ENCODE measurements around the gene HDDC3. TPM values are rescaled to one million over a fixed set of nuclear protein-coding genes. Genes with fewer than 3 reads are reported as not detected.

The HDDC3 gene
- total RNA-seq, 3 donors from 2014 or later (not counting 1 experiment from before 2014, with no cell fraction given): 11.2 to 14.5 (median 12.1) TPM

- TF ChIP-seq, protein P1, sequence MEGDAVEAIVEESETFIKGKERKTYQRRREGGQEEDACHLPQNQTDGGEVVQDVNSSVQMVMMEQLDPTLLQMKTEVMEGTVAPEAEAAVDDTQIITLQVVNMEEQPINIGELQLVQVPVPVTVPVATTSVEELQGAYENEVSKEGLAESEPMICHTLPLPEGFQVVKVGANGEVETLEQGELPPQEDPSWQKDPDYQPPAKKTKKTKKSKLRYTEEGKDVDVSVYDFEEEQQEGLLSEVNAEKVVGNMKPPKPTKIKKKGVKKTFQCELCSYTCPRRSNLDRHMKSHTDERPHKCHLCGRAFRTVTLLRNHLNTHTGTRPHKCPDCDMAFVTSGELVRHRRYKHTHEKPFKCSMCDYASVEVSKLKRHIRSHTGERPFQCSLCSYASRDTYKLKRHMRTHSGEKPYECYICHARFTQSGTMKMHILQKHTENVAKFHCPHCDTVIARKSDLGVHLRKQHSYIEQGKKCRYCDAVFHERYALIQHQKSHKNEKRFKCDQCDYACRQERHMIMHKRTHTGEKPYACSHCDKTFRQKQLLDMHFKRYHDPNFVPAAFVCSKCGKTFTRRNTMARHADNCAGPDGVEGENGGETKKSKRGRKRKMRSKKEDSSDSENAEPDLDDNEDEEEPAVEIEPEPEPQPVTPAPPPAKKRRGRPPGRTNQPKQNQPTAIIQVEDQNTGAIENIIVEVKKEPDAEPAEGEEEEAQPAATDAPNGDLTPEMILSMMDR (IDR thresholded peaks at IDR 0.05): no peak
- Mint-ChIP-seq H3K27me3 (ENCODE audit: low read depth in 2 of 2) (no peaks in the 10 kb centered on the region), H3K9me3 (no peaks in the 10 kb centered on the region), H3K27ac (no peak overlapping the region), H3K36me3 (no peaks in the 10 kb centered on the region), H3K4me1 (no peaks in the 10 kb centered on the region), H3K4me3 (no peak overlapping the region)
- Histone ChIP-seq H3K36me3 (ENCODE audit: control insufficient read depth, insufficient read depth, low read length) (peaks cover 10% of the 10 kb centered on the region), H3K27me3 (ENCODE audit: control insufficient read depth, insufficient read depth, low read length) (no peaks in the 10 kb centered on the region), H3K4me1 (ENCODE audit: control insufficient read depth, insufficient read depth, low read length) (peaks cover 11% of the 10 kb centered on the region), H3K4me3 (ENCODE audit: low read length) (no peak overlapping the region), H3K9me3 (ENCODE audit: control insufficient read depth, insufficient read depth, low read length) (no peaks in the 10 kb centered on the region), H3K27ac (ENCODE audit: low read length) (no peak overlapping the region)
- intact Hi-C loops (cut with micrococcal nuclease): no loop called here
- 96% methylated on average over 20 of the region's 20 CpGs for WGBS (ENCODE audit: insufficient coverage)
- ATAC-seq (no peak), DNase-seq (no peak)
These were observed 28.1 kb upstream of the HDDC3 start for GRCh38 chr15:90960298-90961091.

DNA sequence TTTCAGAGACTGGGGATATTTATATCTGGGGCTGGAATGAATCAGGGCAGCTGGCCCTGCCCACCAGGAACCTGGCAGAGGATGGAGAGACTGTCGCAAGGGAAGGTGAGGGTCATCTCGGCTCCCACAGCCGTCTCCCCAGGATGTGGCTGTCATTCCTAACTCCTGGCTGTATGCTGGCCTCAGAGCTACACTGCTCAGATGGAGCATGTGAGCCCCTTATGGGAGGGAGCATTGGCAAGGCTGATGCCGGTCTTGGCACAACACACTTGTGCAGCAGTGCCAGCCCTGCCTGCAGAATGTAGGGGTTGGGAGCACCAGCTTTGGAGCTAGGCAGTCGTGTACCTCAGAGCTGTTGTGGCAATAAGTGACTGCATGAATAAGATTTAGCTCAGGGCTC, 27.5 kb upstream of the HDDC3 start:
- peaks cover 10% of the 10 kb centered on the region for H3K36me3 ChIP-seq (ENCODE audit: control insufficient read depth, insufficient read depth, low read length)
- no peak overlapping the region for H3K27ac ChIP-seq (ENCODE audit: low read length)
- H3K9me3 Mint-ChIP-seq: no peaks in the 10 kb centered on the region
- H3K9me3 ChIP-seq (ENCODE audit: control insufficient read depth, insufficient read depth, low read length): no peaks in the 10 kb centered on the region
- H3K4me1 Mint-ChIP-seq: peaks cover 0 to 5% of the 10 kb centered on the region in 2 donors
- H3K27me3 ChIP-seq (ENCODE audit: control insufficient read depth, insufficient read depth, low read length): no peaks in the 10 kb centered on the region
- intact Hi-C loops (cut with micrococcal nuclease): no loop called here
- H3K4me3 Mint-ChIP-seq: no peak overlapping the region
- H3K36me3 Mint-ChIP-seq: no peaks in the 10 kb centered on the region
- no peak for DNase-seq
- 95% methylated on average over 5 of the region's 5 CpGs for WGBS (ENCODE audit: insufficient coverage)
- no peak for ATAC-seq
- no peak overlapping the region for H3K27ac Mint-ChIP-seq
- no peaks in the 10 kb centered on the region for H3K27me3 Mint-ChIP-seq (ENCODE audit: low read depth in 2 of 2)
- no peak overlapping the region for H3K4me3 ChIP-seq (ENCODE audit: low read length)
- TF ChIP-seq, protein P1 (IDR thresholded peaks at IDR 0.05): no peak
- peaks cover 15% of the 10 kb centered on the region for H3K4me1 ChIP-seq (ENCODE audit: control insufficient read depth, insufficient read depth, low read length)

DNA sequence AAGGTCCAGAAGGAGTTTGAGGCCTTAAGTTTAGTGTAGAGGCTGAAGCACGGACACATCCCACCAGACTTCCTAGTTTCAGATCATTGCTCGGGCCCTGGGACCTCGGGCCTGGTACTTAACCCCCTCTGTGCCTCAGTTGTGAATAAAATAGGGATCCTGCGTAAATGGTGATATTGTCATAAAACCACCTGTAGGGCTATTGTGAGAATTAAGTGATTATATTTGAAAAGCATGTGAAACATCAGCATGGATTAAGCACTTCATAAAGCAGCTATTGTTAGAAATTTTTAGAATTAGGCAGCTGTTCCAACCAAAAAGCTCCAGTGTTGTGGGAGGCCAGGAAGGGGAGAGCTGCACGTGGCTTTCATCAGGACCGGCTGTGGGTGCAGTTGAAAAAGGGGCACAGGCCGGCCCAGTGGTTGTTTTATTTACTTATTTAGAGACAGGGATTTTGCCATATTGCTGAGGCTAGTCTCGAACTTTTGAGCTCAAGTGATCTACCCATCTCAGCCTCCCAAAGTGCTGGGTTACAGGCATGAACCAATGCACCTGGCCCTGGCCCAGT, 26.8 kb upstream of the HDDC3 start:
- no peaks in the 10 kb centered on the region for H3K36me3 Mint-ChIP-seq
- peaks cover 10% of the 10 kb centered on the region for H3K36me3 ChIP-seq (ENCODE audit: control insufficient read depth, insufficient read depth, low read length)
- TF ChIP-seq, protein P1 (IDR thresholded peaks at IDR 0.05): no peak
- 91% methylated on average over 7 of the region's 8 CpGs for WGBS (ENCODE audit: insufficient coverage)
- H3K4me3 Mint-ChIP-seq: no peak overlapping the region
- no peak for DNase-seq
- H3K27me3 Mint-ChIP-seq (ENCODE audit: low read depth in 2 of 2): no peaks in the 10 kb centered on the region
- no peak overlapping the region for H3K27ac Mint-ChIP-seq
- no peaks in the 10 kb centered on the region for H3K27me3 ChIP-seq (ENCODE audit: control insufficient read depth, insufficient read depth, low read length)
- no peak overlapping the region for H3K4me3 ChIP-seq (ENCODE audit: low read length)
- H3K4me1 Mint-ChIP-seq: peaks cover 0 to 6% of the 10 kb centered on the region in 2 donors
- H3K4me1 ChIP-seq (ENCODE audit: control insufficient read depth, insufficient read depth, low read length): peaks cover 20% of the 10 kb centered on the region
- no peaks in the 10 kb centered on the region for H3K9me3 ChIP-seq (ENCODE audit: control insufficient read depth, insufficient read depth, low read length)
- no peak overlapping the region for H3K27ac ChIP-seq (ENCODE audit: low read length)
- intact Hi-C loops (cut with micrococcal nuclease): no loop called here
- ATAC-seq: no peak
- no peaks in the 10 kb centered on the region for H3K9me3 Mint-ChIP-seq

Data from natural killer cell (primary cell).